Transverse colon (tissue), 3 donors: ENCODE data around the gene CHSY3.

ENCODE experiments used
- POLR2A ChIP-seq: fragments of 450-650 bp; IDR thresholded peaks from one replicate; pipeline ENCODE4 v1.6.1; 2016; ENCODE audit warnings: antibody characterized with exemption, mild to moderate bottlenecking, moderate library complexity
- TF ChIP-seq, protein P1 (sequence below), 5 experiments: fragments of 200-600 bp in 3 of 5; fragments of 450-650 bp in 2 of 5; sonication (generic) in 3 of 5; IDR thresholded peaks; 1 replicate in 2 of 5; 2 replicates in 3 of 5; pipeline ENCODE4 v1.5.1; 2016 to 2017; ENCODE audit warnings: antibody characterized with exemption in 5 of 5, inconsistent platforms in 3 of 5, mild to moderate bottlenecking in 2 of 5, moderate library complexity in 1 of 5

DNA sequence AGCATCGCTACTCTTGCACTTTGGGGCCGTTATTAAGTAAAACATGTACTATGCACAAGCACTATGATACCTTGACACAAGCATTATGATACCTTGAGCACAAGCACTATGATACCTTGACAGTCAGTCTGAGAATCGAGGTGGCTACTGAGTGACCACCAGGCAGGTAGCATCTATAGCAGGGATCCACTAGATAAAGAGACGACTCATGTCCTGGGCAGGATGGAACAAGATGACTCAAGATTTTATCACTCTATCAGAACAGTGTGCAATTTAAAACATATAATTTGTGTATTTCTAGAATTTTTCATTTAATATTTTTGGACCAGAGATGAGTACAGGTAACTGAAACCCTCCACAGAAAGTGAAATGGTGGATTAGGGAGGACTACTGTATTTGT lies 16.9 kb downstream of the CHSY3 start:
- TF ChIP-seq, protein P1, sequence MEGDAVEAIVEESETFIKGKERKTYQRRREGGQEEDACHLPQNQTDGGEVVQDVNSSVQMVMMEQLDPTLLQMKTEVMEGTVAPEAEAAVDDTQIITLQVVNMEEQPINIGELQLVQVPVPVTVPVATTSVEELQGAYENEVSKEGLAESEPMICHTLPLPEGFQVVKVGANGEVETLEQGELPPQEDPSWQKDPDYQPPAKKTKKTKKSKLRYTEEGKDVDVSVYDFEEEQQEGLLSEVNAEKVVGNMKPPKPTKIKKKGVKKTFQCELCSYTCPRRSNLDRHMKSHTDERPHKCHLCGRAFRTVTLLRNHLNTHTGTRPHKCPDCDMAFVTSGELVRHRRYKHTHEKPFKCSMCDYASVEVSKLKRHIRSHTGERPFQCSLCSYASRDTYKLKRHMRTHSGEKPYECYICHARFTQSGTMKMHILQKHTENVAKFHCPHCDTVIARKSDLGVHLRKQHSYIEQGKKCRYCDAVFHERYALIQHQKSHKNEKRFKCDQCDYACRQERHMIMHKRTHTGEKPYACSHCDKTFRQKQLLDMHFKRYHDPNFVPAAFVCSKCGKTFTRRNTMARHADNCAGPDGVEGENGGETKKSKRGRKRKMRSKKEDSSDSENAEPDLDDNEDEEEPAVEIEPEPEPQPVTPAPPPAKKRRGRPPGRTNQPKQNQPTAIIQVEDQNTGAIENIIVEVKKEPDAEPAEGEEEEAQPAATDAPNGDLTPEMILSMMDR (IDR thresholded peaks at IDR 0.05) = no peak
- no peak for TF ChIP-seq POLR2A
